HG02642 (cell line): ENCODE data around the gene CFAP45.

Experiments
- ATAC-seq: cut with Tn5 transposase; IDR thresholded peaks from one replicate; pipeline ENCODE4 v1.9.1; 2021; ENCODE audit warnings: mild to moderate bottlenecking; ENCODE audit not compliant: unreplicated experiment, poor library complexity

The CFAP45 gene

GRCh38 chr1:159859767-159860322 is 40.1 kb downstream of the CFAP45 start:
- no peak for ATAC-seq

- ATAC-seq: no peak
These were observed 42.1 kb downstream of the CFAP45 start for GRCh38 chr1:159857889-159858288.

- ATAC-seq: no peak
These were observed 43.4 kb downstream of the CFAP45 start for GRCh38 chr1:159856576-159856975.

- no peak for ATAC-seq
These were observed 44.3 kb downstream of the CFAP45 start for GRCh38 chr1:159855709-159856108.

GRCh38 chr1:159854693-159855192 is 45.2 kb downstream of the CFAP45 start:
- ATAC-seq: peak; percentile 87

GRCh38 chr1:159854116-159854692 is 45.8 kb downstream of the CFAP45 start:
- peak; percentile 15 for ATAC-seq

- no peak for ATAC-seq
These were observed 46.4 kb downstream of the CFAP45 start for GRCh38 chr1:159853417-159854115.

GRCh38 chr1:159851407-159851806 is 48.6 kb downstream of the CFAP45 start:
- ATAC-seq: no peak

- ATAC-seq: no peak
These were observed 50.2 kb downstream of the CFAP45 start for GRCh38 chr1:159849626-159850366.

GRCh38 chr1:159848326-159848725 is 51.6 kb downstream of the CFAP45 start:
- no peak for ATAC-seq

- no peak for ATAC-seq
These were observed 52.7 kb downstream of the CFAP45 start for GRCh38 chr1:159847231-159847630.

GRCh38 chr1:159845751-159846629 is 54.0 kb downstream of the CFAP45 start:
- no peak for ATAC-seq

- no peak for ATAC-seq
These were observed 56.5 kb downstream of the CFAP45 start for GRCh38 chr1:159843459-159843858.

- ATAC-seq: no peak
These were observed 58.2 kb downstream of the CFAP45 start for GRCh38 chr1:159841749-159842148.

- ATAC-seq: peak; percentile 78
These were observed 60.7 kb downstream of the CFAP45 start for GRCh38 chr1:159839116-159839849.

- peak; percentile 61 for ATAC-seq
These were observed 61.2 kb downstream of the CFAP45 start for GRCh38 chr1:159838715-159839114.

- ATAC-seq: no peak
These were observed 64.0 kb downstream of the CFAP45 start for GRCh38 chr1:159835862-159836525.

GRCh38 chr1:159835356-159835755 is 64.6 kb downstream of the CFAP45 start:
- no peak for ATAC-seq

GRCh38 chr1:159832309-159832708 is 67.7 kb downstream of the CFAP45 start:
- no peak for ATAC-seq
